ENCODE data around the gene BAZ2A. TPM values are rescaled to one million over a fixed set of nuclear protein-coding genes. Genes with fewer than 3 reads are reported as not detected.
A peak's percentile ranks its signal among the peaks of the same experiment; 100 is the strongest.

Gene BAZ2A
- total RNA-seq = 65.2 to 72.8 TPM (median 71.2 TPM) in 3 replicates
- long read RNA-seq, full-length matches to known transcripts = 1 of 11 reads
- long read RNA-seq, partial matches to known transcripts = 1 of 11 reads
- long read RNA-seq, other reads (novel, unspliced or antisense) = 9 of 11 reads

DNA sequence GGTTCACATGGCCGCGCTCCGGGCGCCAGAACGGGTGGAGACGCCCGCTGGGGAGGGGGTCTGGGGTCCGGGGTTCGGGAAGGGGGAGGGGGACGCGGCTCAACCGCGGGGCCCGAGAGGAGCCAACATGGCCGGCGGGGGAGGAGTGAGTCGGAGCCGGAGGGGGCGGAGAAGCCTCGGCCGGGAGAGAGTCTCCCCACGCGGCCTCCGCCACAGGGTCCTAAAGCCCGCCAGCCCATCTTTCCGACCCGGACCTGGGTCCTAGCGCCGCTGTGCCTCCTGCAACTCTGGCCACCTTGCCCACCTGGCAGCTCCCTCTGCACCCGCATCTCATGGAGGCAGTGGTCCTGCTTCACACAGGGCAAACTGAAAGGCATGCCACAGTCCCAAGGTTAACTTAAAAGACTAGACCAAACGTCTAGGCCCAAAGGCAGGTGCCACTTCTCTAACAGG lies at the start of gene BAZ2A:
Gene BAZ2A (minus strand): TSS at position 147 of the 453 bp plus-strand sequence. CDS start 12,796 bp downstream, outside the sequence.
- H3K27ac Mint-ChIP-seq (ENCODE audit: unreplicated experiment) = peak within 1 kb of the TSS; percentile 97

DNA sequence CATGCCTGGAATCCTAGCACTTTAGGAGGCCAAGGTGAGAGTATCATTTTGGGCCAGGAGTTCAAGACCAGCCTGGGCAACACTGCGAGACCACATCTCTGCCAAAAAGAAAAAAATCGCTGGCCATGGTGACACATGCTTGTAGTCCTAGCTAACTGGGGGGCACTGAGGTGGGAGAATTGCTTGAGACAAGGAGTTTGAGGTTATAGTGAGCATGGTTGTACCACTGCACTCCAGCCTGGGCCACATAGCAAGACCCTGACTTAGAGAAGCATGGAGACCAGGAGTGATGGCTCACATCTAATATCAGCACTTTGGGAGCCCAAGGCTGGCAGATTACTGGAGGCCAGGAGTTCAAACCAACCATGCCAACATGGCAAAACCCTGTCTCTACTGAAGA lies 48.7 kb upstream of the BAZ2A start:
- H3K9me3 Mint-ChIP-seq (ENCODE audit: low read depth) = no peaks in the 10 kb centered on the region
- DNase-seq (ENCODE audit: low spot score) = peak; percentile 17
- TF ChIP-seq, protein P1, sequence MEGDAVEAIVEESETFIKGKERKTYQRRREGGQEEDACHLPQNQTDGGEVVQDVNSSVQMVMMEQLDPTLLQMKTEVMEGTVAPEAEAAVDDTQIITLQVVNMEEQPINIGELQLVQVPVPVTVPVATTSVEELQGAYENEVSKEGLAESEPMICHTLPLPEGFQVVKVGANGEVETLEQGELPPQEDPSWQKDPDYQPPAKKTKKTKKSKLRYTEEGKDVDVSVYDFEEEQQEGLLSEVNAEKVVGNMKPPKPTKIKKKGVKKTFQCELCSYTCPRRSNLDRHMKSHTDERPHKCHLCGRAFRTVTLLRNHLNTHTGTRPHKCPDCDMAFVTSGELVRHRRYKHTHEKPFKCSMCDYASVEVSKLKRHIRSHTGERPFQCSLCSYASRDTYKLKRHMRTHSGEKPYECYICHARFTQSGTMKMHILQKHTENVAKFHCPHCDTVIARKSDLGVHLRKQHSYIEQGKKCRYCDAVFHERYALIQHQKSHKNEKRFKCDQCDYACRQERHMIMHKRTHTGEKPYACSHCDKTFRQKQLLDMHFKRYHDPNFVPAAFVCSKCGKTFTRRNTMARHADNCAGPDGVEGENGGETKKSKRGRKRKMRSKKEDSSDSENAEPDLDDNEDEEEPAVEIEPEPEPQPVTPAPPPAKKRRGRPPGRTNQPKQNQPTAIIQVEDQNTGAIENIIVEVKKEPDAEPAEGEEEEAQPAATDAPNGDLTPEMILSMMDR (IDR thresholded peaks at IDR 0.05) = no peak
- H3K4me3 Mint-ChIP-seq (ENCODE audit: unreplicated experiment) = no peak overlapping the region
- H3K36me3 Mint-ChIP-seq (ENCODE audit: low read depth) = peaks cover 3% of the 10 kb centered on the region
- no peak overlapping the region for H3K27ac Mint-ChIP-seq (ENCODE audit: unreplicated experiment)
- H3K4me1 Mint-ChIP-seq (ENCODE audit: low read depth) = peaks cover 14% of the 10 kb centered on the region
- no peaks in the 10 kb centered on the region for H3K27me3 Mint-ChIP-seq (ENCODE audit: low read depth)

More for the DNA sequence above, at the start of gene BAZ2A:
- H3K36me3 Mint-ChIP-seq (ENCODE audit: low read depth) = no peaks in the 10 kb centered on the region
- no peaks in the 10 kb centered on the region for H3K27me3 Mint-ChIP-seq (ENCODE audit: low read depth)
- peak; percentile 97 for DNase-seq (ENCODE audit: low spot score)
- H3K4me1 Mint-ChIP-seq (ENCODE audit: low read depth) = peaks cover 58% of the 10 kb centered on the region
- H3K9me3 Mint-ChIP-seq (ENCODE audit: low read depth) = no peaks in the 10 kb centered on the region
- TF ChIP-seq, protein P1 (IDR thresholded peaks at IDR 0.05) = no peak
- peak within 1 kb of the TSS; percentile 97 for H3K4me3 Mint-ChIP-seq (ENCODE audit: unreplicated experiment)

DNA sequence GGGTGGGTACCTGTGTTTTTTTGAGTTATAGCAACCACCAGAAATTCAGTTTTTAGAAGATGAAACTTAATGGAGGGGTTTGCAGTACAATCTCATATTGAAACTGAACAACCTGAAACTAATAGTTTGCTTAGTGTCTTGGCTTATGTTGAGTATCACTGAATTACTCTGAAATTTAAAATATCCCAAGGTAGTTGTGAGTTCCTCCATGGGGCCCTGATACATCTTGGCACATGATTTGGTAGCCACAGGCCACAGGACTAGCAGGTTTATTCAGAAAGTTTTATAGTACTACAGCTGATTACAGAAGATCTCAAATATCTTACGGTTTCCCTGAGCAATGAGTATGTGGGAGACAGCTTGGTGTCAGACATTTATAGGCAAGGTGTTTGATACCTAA lies 47.6 kb upstream of the BAZ2A start:
- no peaks in the 10 kb centered on the region for H3K27me3 Mint-ChIP-seq (ENCODE audit: low read depth)
- H3K36me3 Mint-ChIP-seq (ENCODE audit: low read depth) = peaks cover 2% of the 10 kb centered on the region
- H3K4me1 Mint-ChIP-seq (ENCODE audit: low read depth) = peaks cover 20% of the 10 kb centered on the region
- TF ChIP-seq, protein P1 (IDR thresholded peaks at IDR 0.05) = no peak
- H3K9me3 Mint-ChIP-seq (ENCODE audit: low read depth) = no peaks in the 10 kb centered on the region
- no peak overlapping the region for H3K4me3 Mint-ChIP-seq (ENCODE audit: unreplicated experiment)
- H3K27ac Mint-ChIP-seq (ENCODE audit: unreplicated experiment) = no peak overlapping the region
- DNase-seq (ENCODE audit: low spot score) = no peak

DNA sequence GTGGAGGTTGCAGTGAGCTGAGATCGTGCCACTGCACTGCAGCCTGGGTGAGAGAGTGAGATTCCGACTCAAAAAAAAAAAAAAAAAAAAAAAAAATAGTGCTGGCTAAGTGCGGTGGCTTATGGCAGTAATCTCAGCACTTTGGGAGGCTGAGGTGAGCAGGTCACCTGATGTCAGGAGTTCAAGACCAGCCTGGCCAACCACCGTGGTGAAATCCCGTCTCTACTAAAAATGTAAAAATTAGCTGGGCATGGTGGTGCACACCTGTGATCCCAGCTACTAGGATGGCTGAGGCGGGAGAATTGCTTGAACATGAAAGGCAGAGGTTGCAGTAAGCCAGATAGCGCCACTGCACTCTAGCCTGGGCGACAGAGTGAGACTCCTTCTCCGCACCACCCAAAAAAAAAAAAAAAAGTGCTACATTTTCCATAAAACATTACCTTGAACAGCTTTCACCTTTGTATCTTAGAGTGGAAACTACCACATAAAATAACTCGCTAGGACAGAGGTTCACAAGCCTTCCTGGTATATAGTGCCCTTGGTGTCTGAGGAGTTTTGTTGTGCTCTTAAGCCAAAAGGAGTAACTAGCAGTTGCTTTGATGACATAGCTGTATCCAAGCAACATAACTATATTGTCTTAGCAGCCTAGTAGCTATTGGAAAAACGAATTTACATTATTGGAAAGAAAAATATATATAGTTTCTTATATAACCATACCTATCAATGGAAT lies 46.9 kb upstream of the BAZ2A start:
- peak; percentile 14 for DNase-seq (ENCODE audit: low spot score)
- Mint-ChIP-seq H3K4me1 (ENCODE audit: low read depth) (peaks cover 23% of the 10 kb centered on the region), H3K27ac (ENCODE audit: unreplicated experiment) (peak overlapping the region; percentile 45), H3K9me3 (ENCODE audit: low read depth) (no peaks in the 10 kb centered on the region), H3K4me3 (ENCODE audit: unreplicated experiment) (no peak overlapping the region), H3K36me3 (ENCODE audit: low read depth) (peaks cover 3% of the 10 kb centered on the region), H3K27me3 (ENCODE audit: low read depth) (no peaks in the 10 kb centered on the region)
- TF ChIP-seq, protein P1 (IDR thresholded peaks at IDR 0.05) = no peak

DNA sequence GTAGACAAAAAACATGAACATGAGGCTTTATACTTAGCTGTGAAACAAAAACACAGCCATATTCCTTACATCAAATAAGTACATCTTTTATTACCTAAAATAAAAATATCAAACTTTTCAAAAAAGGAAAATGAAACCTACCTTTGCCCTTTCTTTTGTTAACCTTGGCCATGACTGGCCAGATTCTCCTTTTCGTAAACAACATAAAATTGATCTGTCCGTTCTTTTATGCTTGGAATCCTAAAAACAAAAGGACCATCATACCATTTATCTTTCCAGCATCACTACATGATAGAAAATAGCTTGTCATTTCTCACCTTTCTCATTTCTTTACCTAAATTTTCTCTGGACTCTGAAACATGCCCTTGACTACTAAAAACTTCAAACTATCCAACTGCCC lies 41.5 kb upstream of the BAZ2A start:
- Mint-ChIP-seq H3K36me3 (ENCODE audit: low read depth) (peaks cover 13% of the 10 kb centered on the region), H3K9me3 (ENCODE audit: low read depth) (no peaks in the 10 kb centered on the region), H3K27me3 (ENCODE audit: low read depth) (no peaks in the 10 kb centered on the region), H3K4me1 (ENCODE audit: low read depth) (peaks cover 24% of the 10 kb centered on the region), H3K4me3 (ENCODE audit: unreplicated experiment) (no peak overlapping the region), H3K27ac (ENCODE audit: unreplicated experiment) (no peak overlapping the region)
- TF ChIP-seq, protein P1 (IDR thresholded peaks at IDR 0.05) = no peak
- DNase-seq (ENCODE audit: low spot score) = no peak
